GM21619 (cell line): ENCODE data around the gene TSPYL1.

Source experiments
- ATAC-seq: cut with Tn5 transposase; IDR thresholded peaks from one replicate; pipeline ENCODE4 v1.9.1; 2021; ENCODE audit not compliant: unreplicated experiment

TSPYL1 gene

DNA sequence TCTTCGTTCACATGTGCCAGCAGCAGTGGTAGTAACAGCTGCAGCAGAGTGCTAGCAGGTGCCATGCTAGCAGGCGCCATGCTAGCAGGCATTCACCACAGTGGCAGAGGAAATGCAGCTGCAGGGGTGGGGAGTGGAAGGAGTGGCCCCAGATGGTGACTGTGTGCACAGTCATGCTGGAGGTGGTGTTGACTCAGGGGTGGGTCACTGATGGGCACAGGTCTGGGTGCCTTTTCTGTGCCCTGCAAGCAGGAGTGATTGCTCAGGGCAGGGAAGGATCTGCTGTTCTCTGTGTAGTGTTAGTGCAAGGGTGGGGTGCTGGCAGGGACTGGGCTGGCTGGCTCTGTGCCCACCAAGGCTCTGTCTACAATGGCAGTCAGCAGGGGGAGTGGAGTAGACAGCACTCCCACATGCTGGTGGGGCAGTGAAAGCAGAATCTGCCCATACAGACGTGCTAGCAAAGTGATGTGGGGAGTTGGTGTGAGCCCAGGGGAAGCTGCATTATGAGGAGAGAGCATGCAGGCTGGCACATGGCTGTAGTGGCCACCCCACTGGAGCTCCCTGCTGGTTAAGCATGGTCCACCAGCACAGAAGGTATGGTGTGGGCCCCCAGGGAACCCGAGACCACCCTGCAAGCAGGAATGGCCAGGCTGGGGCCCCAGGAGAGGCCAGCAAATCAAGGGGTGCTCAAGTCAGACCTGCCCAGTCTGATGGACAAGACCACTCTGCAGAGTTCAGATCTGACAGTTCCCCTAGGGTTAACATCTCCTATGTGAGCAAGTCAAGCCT is 14.5 kb downstream of the TSPYL1 start:
- no peak for ATAC-seq

DNA sequence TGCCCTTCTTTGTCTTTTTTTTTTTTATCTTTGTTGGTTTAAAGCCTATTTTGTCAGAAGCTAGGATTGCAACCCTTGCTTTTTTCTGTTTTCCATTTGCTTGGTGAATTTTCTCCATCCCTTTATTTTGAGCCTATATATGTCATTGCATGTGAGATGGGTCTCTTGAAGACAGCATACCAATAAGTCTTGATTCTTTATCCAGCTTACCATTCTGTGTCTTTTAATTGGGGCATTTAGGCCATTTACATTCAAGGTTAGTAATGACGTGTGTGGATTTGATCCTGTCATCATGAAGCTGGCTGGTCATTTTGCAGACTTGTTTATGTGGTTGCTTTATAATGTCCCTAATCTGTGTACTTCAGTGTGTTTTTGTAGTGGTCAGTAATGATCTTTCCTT is 16.4 kb downstream of the TSPYL1 start:
- ATAC-seq, result no peak

DNA sequence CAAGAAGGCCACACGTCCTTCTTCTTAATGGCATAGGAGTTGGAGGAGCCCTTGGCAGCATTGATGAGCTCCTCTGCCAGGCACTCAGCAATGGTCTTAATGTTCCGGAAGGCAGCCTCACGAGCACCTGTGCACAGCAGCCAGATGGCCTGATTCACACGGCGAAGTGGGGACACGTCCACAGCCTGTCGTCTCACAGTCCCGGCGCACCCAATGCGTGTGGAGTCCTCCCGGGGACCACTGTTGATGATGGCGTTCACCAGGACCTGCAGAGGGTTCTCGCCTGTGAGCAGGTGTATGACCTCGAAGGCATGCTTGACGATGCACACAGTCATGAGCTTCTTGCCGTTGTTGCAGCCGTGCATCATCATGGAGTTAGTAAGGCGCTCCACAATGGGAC is 21.2 kb downstream of the TSPYL1 start:
- ATAC-seq, result no peak

DNA sequence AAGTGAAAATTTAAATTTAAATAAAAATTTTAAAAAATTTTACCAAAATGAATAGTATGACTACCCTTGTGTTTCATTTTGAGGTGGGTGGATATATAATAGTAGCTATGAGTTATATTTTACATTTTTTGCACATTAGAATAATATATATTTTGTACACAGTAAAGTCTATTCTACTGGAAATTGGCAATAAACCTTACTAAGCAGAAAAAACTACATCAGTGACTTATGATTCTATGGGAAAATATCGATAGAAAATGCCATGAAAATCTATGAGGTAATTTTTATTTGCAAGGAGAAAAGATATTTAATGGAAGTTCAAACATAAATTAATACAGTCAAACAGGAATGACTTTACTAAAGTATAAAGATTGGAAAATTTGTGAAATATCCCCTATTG is 23.0 kb downstream of the TSPYL1 start:
- ATAC-seq, result no peak

DNA sequence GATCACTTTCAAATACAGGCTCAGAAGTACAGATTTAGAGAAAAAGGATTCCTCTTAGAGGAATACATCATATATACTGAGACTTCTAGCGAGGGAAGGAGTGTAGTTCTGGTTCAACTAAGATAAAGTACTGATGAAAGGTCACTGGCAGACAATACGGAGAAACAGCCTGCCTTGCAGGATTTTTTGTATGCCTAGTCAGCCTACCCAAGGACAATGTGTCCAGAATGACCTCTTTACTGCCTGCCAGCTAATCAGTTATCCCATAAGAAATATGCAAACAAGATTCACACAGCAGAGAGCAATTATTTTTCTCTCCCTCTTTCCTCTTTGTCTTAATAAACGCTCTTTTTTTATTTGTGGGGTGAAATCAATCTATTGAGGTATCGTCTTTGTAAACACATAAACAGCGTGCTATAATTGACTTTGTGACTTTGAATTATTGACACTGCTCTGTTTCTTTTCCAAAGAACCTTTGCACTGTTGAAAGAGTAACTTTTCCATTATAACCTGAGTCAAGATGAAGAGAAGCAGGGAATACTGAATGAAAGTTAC is 24.4 kb downstream of the TSPYL1 start:
- ATAC-seq, result no peak

DNA sequence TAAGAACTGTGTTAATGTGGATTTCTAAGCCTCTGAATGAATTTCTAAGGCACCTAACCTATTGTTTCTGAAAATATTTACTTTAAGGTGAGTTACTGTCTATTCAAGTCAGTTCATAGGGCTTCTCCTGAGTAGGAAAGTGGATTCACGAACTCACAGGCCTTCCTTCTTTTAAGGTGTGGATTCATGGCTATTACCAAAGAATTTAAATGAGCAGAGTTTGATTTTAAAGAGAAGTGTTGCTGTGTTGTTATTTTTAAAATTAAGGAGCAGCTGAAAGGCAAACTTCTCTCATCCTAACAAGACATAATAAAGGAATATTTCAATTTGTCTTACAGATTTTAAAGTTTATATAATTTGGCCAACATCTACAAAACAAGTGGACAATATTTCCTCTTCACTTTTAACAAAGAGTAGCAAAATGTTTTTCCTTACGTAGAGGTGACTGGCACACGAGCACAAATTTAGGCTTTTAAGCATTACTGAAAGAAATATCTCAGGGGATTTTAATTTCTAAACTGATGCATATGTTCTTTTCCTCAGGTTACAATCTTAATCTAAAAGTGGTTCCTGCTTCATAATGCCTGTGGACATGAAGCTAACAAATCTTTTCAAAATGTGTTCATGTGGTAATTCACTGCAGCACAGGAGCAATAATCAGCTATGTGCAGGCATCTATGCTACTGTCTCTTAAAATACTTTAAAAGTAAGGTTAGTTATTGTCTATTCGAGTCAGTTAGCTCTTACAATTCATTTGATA is 25.3 kb downstream of the TSPYL1 start:
- peak; percentile 21 for ATAC-seq

DNA sequence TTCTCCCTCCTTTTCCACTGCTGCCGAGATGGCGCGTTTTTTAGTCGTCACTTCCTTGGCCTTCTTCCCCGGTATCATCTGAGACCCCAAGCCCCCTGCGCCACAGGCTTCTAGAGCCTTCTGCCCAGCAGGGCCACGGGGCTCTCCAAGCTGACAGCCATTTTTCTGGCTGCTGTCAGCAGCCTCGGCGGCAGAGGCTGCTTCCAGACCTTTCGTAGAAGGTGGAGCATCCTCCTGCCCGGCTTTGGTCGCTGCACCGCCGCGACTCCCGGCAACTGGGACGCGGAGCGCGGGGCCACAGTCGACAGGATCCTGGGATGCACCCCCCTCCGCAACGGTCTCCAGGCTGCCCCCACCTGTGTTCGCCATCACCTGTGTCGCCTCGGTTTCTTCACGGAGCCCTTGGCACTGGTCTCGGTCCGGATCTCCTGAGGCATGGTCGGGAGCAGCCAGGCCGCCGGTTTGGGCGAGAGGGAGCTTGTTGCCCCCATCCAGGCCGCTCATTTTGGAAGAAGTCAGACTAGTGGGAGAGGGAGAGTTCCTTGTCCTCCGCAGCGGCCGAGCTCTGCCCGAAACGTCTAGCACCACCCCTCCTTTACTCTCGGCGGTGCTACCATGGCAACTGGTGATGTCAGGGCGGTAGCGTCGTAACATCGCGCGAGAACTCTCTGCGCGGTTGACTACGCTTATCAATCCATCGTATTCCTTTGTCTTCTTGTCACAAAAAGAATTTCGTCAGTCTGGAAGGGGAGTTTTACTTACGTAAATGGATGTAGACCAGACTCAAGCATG is 26.0 kb downstream of the TSPYL1 start, which contains the start of gene TSPYL4:
Gene TSPYL4 (minus strand): TSS at position 571 of the 792 bp plus-strand sequence. CDS start 67 bp downstream, at position 504.
- ATAC-seq, result peak; percentile 99

DNA sequence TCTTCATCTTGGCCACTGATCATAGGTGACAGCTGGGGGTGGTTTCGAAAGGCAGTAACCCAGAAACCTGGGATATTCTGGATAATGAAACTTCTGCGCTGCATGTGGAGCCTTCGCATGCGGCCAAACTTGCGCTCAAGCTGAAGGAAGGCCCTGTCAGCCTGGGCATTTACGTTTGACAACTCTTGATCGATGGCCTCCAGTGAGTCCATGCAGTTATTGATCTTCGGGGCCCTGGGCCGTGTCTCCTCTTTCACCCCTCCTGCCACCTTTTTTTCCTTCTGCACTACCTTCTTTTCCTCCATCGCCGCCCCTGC is 26.6 kb downstream of the TSPYL1 start:
- no peak for ATAC-seq

DNA sequence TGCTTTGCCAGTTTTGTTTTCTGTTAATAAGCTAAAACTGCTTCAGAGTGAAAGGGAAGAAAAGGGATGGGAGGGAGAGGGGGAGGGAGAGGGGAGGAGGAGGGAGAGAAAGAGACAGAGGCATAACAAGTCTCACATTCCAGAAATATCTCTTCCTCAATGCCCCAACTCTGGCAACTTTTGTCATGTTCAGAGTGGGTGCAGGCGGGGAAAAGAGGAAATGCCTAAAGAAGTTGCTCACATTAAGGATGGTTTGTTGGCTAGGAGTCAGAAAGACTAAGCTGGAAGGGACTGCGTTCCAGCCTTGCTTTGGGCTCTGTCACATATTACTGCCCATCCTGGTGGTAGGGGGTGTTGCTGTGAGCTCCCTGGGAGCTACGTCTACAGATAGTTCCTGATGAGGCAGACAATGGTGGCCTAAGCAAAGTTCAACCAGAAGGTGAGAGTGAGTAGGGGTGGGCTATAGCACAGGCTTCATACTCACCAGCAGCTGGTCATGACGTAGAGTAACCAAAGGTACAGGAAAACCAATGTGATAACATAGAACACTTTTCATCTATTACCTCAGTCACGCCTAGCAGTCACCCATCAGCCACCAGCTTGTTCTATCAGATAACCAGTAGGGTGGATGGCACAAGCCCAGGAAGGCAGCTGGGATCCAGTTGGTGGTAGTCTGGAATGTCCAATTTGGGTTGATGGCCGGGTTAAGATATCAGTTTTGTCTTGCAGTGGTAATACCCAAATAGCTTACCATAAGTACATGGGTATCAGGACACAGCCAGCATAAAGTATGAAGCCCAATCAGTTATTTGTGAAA is 28.0 kb downstream of the TSPYL1 start:
- ATAC-seq, result no peak

DNA sequence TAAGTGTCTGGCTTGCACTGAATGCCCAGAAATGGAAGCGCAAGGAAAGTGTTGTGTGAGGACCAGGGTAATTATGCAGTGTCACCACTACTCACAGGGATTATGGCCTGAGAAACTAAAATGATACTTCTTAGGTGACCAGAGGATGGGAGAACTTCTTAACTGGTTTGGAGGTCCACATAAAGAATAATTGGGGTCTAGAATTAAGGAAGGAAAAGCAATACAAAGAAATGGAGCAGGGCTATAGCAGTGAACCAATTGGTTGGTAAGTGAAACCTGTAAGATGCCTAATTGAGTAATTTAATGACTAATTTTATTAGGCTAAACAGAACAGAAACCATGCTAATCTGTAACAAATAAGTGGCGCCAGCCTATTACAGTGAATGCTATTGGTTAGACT is 31.2 kb downstream of the TSPYL1 start:
- no peak for ATAC-seq

DNA sequence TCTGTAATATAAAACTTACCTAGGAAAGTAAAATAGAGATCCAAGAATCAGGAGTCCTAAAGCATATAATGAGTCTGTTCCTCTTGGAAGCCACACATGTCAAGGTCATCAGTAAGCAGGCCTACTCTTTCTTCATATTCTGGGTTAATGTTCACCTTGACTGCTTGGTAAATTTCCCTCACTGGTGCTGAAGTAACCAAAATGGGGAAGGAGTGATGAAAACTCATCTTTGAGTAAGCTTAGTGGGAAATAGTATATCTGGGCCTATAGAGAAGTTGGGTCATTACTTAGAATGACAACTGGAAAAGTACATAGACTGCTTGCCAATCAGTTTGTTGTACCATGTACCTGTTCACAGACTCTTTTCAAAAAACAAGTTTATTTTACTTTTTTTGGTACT is 32.4 kb downstream of the TSPYL1 start:
- no peak for ATAC-seq

DNA sequence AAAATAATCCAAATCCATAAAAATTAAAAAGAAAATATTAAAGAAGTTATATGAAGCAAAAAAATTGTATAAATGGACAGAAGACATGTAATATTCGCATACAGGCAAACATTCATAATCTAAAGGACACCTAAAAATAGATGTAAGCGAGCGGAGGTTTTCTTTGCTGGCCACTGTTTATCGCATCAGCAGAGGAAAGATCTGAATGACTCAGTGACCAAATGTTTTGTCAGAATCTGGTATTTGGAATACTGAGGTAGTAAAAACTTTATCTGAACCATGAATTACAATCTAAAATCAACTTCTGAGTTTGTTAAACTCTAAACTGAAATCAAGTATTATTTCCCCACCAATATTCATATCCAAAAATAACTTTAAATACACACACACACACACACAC is 33.6 kb downstream of the TSPYL1 start:
- ATAC-seq, result no peak

DNA sequence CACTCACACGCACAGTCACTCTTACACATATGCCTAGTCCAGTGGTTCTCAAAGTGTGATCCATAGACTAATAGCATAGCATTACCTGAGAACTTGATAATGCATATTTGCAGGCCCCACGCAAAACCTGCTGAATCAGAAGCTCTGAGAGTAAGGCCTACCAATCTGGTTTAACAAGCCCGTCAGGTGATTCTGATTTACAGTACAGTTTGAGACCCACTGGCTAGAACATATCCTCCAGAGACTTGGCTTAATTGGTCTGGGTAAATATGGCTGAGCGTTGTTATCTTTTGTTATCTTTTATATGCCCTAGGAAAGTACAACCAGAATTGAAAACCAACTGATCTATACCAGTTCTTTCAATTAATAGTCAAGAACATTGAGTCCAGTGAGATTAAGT is 35.4 kb downstream of the TSPYL1 start:
- ATAC-seq, result no peak

DNA sequence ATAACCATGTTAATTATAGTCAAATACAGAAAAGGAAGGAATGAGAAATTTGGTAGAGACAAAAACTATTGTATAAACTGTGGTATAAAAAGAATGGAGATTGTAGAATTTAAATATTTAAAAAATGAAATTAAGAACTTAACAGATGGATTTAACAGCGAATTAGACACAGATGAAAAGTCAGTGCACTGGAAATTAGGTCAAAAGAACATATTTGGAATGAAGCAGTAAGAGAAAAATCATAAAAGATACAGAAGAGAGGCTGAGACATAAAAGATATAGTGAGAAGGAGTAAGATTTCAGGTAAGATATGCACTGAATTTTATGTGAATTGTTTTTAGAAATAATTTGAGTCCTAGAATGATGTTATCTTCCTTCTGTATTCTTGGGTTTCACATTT is 39.9 kb downstream of the TSPYL1 start:
- ATAC-seq, result no peak

DNA sequence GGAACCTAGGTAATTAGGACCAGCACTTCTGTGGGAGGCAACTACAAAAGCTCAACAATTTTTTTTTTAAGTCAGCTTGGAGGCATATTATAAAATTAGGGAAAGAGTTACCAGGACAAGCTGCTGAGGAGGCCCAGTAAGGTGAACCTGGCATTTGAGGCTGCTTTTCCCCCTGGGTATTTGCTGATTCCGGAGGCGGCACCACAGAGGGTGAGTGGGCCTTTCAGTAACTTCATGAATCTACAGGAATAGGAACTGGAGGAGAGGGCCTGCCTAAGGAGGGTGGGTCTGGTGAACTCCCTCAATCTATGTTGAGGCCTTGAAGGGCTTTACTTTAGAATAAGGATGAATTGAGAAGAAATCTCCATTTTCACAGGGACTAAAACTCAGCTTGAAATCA is 40.5 kb downstream of the TSPYL1 start:
- ATAC-seq, result no peak

DNA sequence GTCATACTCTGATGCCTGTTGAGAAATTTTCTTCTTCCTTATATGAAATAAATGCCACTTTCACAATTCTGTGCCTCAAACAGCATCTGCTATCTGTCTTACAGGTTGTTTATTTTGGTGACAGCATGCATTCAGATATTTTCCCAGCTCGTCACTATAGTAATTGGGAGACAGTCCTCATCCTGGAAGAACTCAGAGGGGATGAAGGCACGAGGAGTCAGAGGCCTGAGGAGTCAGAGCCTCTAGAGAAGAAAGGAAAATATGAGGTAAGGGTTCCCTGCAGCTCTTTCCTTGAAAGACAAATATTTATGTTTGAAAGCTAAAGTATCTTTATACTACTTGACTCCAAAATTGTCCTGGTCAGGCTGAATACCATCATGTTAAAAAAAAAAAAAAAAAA is 41.6 kb downstream of the TSPYL1 start:
- no peak for ATAC-seq

DNA sequence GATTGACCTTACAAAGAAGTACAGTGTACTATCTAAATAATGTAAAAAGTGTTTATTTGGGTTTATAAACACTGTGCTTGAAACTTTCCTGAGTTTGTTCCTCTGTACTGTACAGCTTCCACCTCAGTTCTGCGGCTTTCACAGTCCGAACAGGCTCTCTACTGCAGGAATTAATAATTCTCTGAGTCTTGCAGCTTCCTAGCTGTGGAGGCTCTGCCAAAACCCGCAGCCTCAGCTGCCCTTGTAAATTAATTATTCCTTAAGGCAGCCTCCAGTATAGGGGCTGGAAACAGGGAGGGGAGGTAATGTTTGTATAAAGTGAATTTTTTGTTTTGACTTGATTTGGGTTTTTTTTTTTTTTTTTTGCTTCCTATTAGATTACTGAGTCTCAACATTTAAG is 45.0 kb downstream of the TSPYL1 start:
- no peak for ATAC-seq

DNA sequence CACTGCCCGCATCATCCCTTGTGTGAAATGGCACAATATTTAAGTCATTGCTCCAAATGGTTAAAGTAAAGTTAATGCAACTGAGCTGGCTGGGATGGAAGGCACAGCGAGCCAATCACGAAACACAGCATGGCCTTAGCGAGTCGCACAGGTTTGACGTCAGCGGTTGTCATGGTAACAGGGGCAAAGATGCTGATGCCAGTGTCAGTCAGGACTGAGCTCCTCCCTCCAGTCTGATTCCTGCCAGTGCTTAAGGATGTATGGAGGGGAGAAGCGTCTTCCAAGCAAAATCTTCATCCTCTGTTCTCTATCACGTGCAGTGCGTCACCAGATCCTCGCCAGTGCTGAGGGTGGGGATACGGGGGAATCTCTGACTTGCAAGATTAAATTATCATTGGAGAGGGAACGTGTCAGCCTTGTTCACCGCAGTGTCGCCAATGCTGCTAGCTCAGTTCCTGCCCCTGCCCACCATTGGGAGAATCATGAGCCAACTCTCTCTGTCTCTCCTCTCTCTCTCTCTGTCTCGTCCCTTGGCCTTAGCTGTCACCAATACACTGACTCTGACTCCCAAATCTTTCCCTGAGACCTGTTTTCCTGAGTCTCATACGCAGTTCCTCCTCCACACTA is 50.3 kb downstream of the TSPYL1 start:
- ATAC-seq, result no peak
